ENCODE data around the gene SLC25A39. TPM values are rescaled to one million over a fixed set of nuclear protein-coding genes. Genes with fewer than 3 reads are reported as not detected.

Gene SLC25A39
- total and polyA plus RNA-seq, 2 of the 13 experiments (the other 11 are each of a cell fraction or from before 2014, with no cell fraction given): 144 to 151 TPM

GRCh38 chr17:44344939-44345453, 20.4 kb upstream of the SLC25A39 start, which contains the start of gene GRN (continued):
- TF ChIP-seq ATRX (CRISPR knock-in tag; IDR thresholded peaks at IDR 0.05; ENCODE audit: borderline replicate concordance) (0 out of 2 replicates have a peak, but pooled peaks have one; percentile 39), WIZ (CRISPR knock-in tag; IDR thresholded peaks at IDR 0.05) (peak; percentile 14; the same call in 1 of the 2 replicates), NFE2 (CRISPR knock-in tag; IDR thresholded peaks at IDR 0.05) (no peak), TARDBP (CRISPR knock-in tag; IDR thresholded peaks at IDR 0.05) (peak; percentile 63; the same call in 1 of the 2 replicates), ZNF138 (CRISPR knock-in tag; IDR thresholded peaks at IDR 0.05; ENCODE audit: low read depth) (0 out of 2 replicates have a peak, but pooled peaks have one; percentile 88), NFYB (CRISPR knock-in tag; IDR thresholded peaks at IDR 0.05) (peak; percentile 96), PAX8 (CRISPR knock-in tag; IDR thresholded peaks at IDR 0.05; ENCODE audit: borderline replicate concordance) (no peak), HNRNPUL1 (IDR thresholded peaks at IDR 0.05; ENCODE audit: low read depth, low read length) (no peak), ZNF563 (CRISPR knock-in tag; IDR thresholded peaks at IDR 0.05) (no peak), ZNF282 (IDR thresholded peaks at IDR 0.05; ENCODE audit: partially characterized antibody) (no peak), SCMH1 (CRISPR knock-in tag; IDR thresholded peaks at IDR 0.05; ENCODE audit: borderline replicate concordance) (no peak), JUND (CRISPR knock-in tag; IDR thresholded peaks at IDR 0.05) (peak; percentile 40; the same call in 1 of the 2 replicates), ZNF550 (CRISPR knock-in tag; IDR thresholded peaks at IDR 0.05; ENCODE audit: borderline replicate concordance) (no peak), PREB (CRISPR knock-in tag; IDR thresholded peaks at IDR 0.05) (no peak), DNMT3B (CRISPR knock-in tag; conservative IDR thresholded peaks at IDR 0.05) (no peak), KLF16 (CRISPR knock-in tag; IDR thresholded peaks at IDR 0.05) (peak in 1 of 2 experiments; percentile 91; a peak in 2 of 4 replicates), JARID2 (CRISPR knock-in tag; IDR thresholded peaks at IDR 0.05; ENCODE audit: insufficient replicate concordance) (peak; percentile 55), ZNF513 (CRISPR knock-in tag; conservative IDR thresholded peaks at IDR 0.05) (no peak), PHF5A (CRISPR knock-in tag; IDR thresholded peaks at IDR 0.05; ENCODE audit: low read depth, unreplicated experiment) (peak; percentile 75)
- TF ChIP-seq, protein P1, sequence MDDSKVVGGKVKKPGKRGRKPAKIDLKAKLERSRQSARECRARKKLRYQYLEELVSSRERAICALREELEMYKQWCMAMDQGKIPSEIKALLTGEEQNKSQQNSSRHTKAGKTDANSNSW (CRISPR knock-in tag; IDR thresholded peaks at IDR 0.05; ENCODE audit: borderline replicate concordance): no peak
- TF ChIP-seq, protein P2, sequence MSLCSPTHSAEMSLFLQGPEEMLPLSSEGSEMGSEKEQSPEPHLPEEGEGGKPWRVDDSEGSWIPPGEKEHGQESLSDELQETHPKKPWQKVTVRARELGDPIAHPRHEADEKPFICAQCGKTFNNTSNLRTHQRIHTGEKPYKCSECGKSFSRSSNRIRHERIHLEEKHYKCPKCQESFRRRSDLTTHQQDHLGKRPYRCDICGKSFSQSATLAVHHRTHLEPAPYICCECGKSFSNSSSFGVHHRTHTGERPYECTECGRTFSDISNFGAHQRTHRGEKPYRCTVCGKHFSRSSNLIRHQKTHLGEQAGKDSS (CRISPR knock-in tag; IDR thresholded peaks at IDR 0.05; ENCODE audit: borderline replicate concordance, low read depth): no peak
